Endothelial cell of umbilical vein (primary cell): ENCODE measurements around the gene USF1. TPM values are rescaled to one million over a fixed set of nuclear protein-coding genes. Genes with fewer than 3 reads are reported as not detected.
"Not testable (repeated sequence)": the region's sequence is repeated elsewhere in the genome, so short reads cannot be mapped to it uniquely, and the experiment has no call there.

Experiments used
- BruUV-seq: library from RNA; stranded (reverse); fragments of 400-500 nt; replicated peaks from 2 replicates; lab custom pipeline; 2021; lab: Mats Ljungman, UMichigan
- CTCF ChIA-PET: fragments of 300-600, 350-600 bp; sonication (Branson Sonifier 250); formaldehyde crosslinking; loops from one replicate; lab custom pipeline; 2021; ENCODE audit warnings: antibody characterized with exemption, inconsistent platforms; lab: Charles Lee
- POLR2A ChIA-PET: fragments of 300-600, 350-600 bp; sonication (Branson Sonifier 250); formaldehyde crosslinking; loops from one replicate; lab custom pipeline; 2021; ENCODE audit warnings: antibody characterized with exemption, inconsistent platforms; lab: Charles Lee
- DNase-seq: peaks from one replicate; pipeline ENCODE4 v3.0.0-alpha.2; 2011; ENCODE audit warnings: low read depth, low spot score
- FAIRE-seq: peaks from 2 replicates; lab custom pipeline; 2011; peaks lifted over from hg19 to GRCh38; lab: Jason Lieb, UNC
- H2AFZ ChIP-seq: 2 replicates; pipeline ENCODE4 v1.6.0; 2012; ENCODE audit warnings: low read depth, low read length, control low read depth, inconsistent platforms
- H3K27ac ChIP-seq: 2 replicates; pipeline ENCODE4 v1.5.1; 2011; ENCODE audit warnings: low read depth, mild to moderate bottlenecking, control low read depth, low read length, moderate library complexity; ENCODE audit not compliant: insufficient read depth
- H3K27me3 ChIP-seq, 2 experiments: 2 replicates each; pipeline versions ENCODE4 v1.6.0 to v1.6.1; 2011; ENCODE audit warnings: low read length in 2 of 2, mixed read lengths in 1 of 2; ENCODE audit not compliant: control insufficient read depth in 2 of 2, insufficient read depth in 2 of 2
- H3K36me3 ChIP-seq, 2 experiments: 2 replicates in 1 of 2; 3 replicates in 1 of 2; pipeline ENCODE4 v1.5.1; 2011; ENCODE audit warnings: low read length in 2 of 2, mild to moderate bottlenecking in 1 of 2, moderate library complexity in 1 of 2; ENCODE audit not compliant: control insufficient read depth in 2 of 2, insufficient read depth in 2 of 2; ENCODE audit errors: extremely low read depth in 1 of 2
- H3K4me1 ChIP-seq: 3 replicates; pipeline ENCODE4 v1.5.1; 2011; ENCODE audit warnings: mild to moderate bottlenecking, low read length; ENCODE audit not compliant: control insufficient read depth, insufficient read depth; ENCODE audit errors: extremely low read depth
- H3K4me2 ChIP-seq: 2 replicates; pipeline ENCODE4 v1.6.1; 2011; ENCODE audit warnings: low read length, control low read depth, mixed read lengths; ENCODE audit not compliant: insufficient read depth
- H3K4me3 ChIP-seq, 3 experiments: fragments of 200-600 bp in 1 of 3; sonication (generic), shearing (Covaris generic) in 1 of 3; replicated peaks in 1 of 3; 2 replicates each; pipeline ENCODE4 v1.5.1; 2011 to 2016; ENCODE audit warnings: control low read depth in 3 of 3, low read length in 3 of 3, mild to moderate bottlenecking in 2 of 3, inconsistent platforms in 1 of 3, low read depth in 1 of 3, moderate library complexity in 1 of 3; ENCODE audit not compliant: insufficient read depth in 1 of 3
- H3K79me2 ChIP-seq: 2 replicates; pipeline ENCODE4 v1.6.0; 2012; ENCODE audit warnings: low read length, inconsistent platforms; ENCODE audit not compliant: control insufficient read depth, insufficient read depth
- H3K9ac ChIP-seq: replicated peaks from 2 replicates; pipeline ENCODE3; 2011; ENCODE audit warnings: low read length, control low read depth; ENCODE audit not compliant: insufficient read depth; ENCODE audit errors: extremely low read depth
- H3K9me1 ChIP-seq: replicated peaks from 3 replicates; pipeline ENCODE4 v1.6.0; 2011; ENCODE audit warnings: mild to moderate bottlenecking, low read length; ENCODE audit not compliant: control insufficient read depth, insufficient read depth; ENCODE audit errors: extremely low read depth
- H3K9me3 ChIP-seq: replicated peaks from 2 replicates; pipeline ENCODE4 v1.5.1; 2012; ENCODE audit warnings: low read length, inconsistent platforms; ENCODE audit not compliant: control insufficient read depth, insufficient read depth
- H4K20me1 ChIP-seq: replicated peaks from 2 replicates; pipeline ENCODE3; 2011; ENCODE audit warnings: mild to moderate bottlenecking, low read length; ENCODE audit not compliant: control insufficient read depth, insufficient read depth; ENCODE audit errors: extremely low read depth
- dilution Hi-C: fragments of 300-500 bp; cut with MboI; formaldehyde crosslinking; loops from one replicate; pipeline ENCODE4 v1.15.0; 2019; ENCODE audit warnings: low sequenced_read_pairs; ENCODE audit not compliant: extremely low pct_ligation_motif_present
- intact Hi-C: fragments of 100-400 bp; cut with micrococcal nuclease; formaldehyde crosslinking; loops from one replicate; pipeline ENCODE4 v1.10.0; 2022
- polyA plus RNA-seq, 4 experiments: library from polyadenylated mRNA; depleted of rRNA in 3 of 4; stranded (reverse) in 3 of 4; unstranded in 1 of 4; fragments of >200 nt; gene quantifications; 2 replicates each; pipeline versions ENCODE4 v1.2.1 to v1.2.3, GENCODE V29; 2011 to 2012; ENCODE audit warnings: missing spikeins in 1 of 4
- total RNA-seq: library from RNA; stranded (reverse); gene quantifications from 2 replicates; pipeline ENCODE4 v1.2.3, GENCODE V29; 2021

The USF1 gene
- total and polyA plus RNA-seq, 2 donors (not counting 3 experiments of a cell fraction or from before 2014, with no cell fraction given), result 53.4 to 56.7 TPM

- dilution Hi-C loops, DNase-seq, BruUV-seq, H3K9ac ChIP-seq, H3K9me1 ChIP-seq, H3K79me2 ChIP-seq, H3K4me1 ChIP-seq, H3K4me2 ChIP-seq, FAIRE-seq, H3K36me3 ChIP-seq, H2AFZ ChIP-seq, H3K27ac ChIP-seq, H3K27me3 ChIP-seq, POLR2A ChIA-PET, H4K20me1 ChIP-seq, H3K9me3 ChIP-seq, H3K4me3 ChIP-seq: not testable (repeated sequence)
- intact Hi-C loops, result loop anchor here (10.0 kb wide), 1 partner anchor 358 kb away; no protein-coding TSS in a partner anchor
- CTCF ChIA-PET, result interaction anchor here (0.7 to 2.2 kb wide), 3 partner anchors 19 to 256 kb away, joined by 3 to 9 read pairs (median 5); partner anchors contain the start of gene USF1
Measured at GRCh38 chr1:161026954-161027353, 18.8 kb downstream of the USF1 start.

GRCh38 chr1:161022432-161022831 lies 23.3 kb downstream of the USF1 start:
- H3K9ac ChIP-seq, H4K20me1 ChIP-seq, H2AFZ ChIP-seq, FAIRE-seq, H3K27ac ChIP-seq, H3K4me2 ChIP-seq, H3K36me3 ChIP-seq, dilution Hi-C loops, DNase-seq, H3K27me3 ChIP-seq, H3K4me3 ChIP-seq, H3K9me1 ChIP-seq, BruUV-seq, POLR2A ChIA-PET, H3K9me3 ChIP-seq: not testable (repeated sequence)
- Histone ChIP-seq H3K4me1 (peaks cover 36% of the 10 kb centered on the region), H3K79me2 (peaks cover 22% of the 10 kb centered on the region)
- intact Hi-C loops, result loop anchor here (10.0 kb wide), 1 partner anchor 362 kb away; no protein-coding TSS in a partner anchor
- CTCF ChIA-PET, result interaction anchor here (1.2 to 5.6 kb wide), 3 partner anchors 19 to 26 kb away, joined by 4 to 100 read pairs (median 8); no protein-coding TSS in a partner anchor
